B cell (primary cell): ENCODE measurements around the gene PCLO. TPM values are rescaled to one million over a fixed set of nuclear protein-coding genes. Genes with fewer than 3 reads are reported as not detected.

Experiments used
- ATAC-seq: fragments of 200-7000 bp; cut with Tn5 transposase; one replicate; pipeline ENCODE4 v1.10.0; 2021; ENCODE audit warnings: low read depth, mild to moderate bottlenecking, moderate number of reproducible peaks, moderate library complexity
- CTCF ChIA-PET: fragments of 350-600 bp; sonication (Branson Sonifier 250); formaldehyde crosslinking; loops from one replicate; lab custom pipeline; 2021; ENCODE audit warnings: antibody characterized with exemption, inconsistent platforms; lab: Charles Lee
- POLR2A ChIA-PET: fragments of 350-600 bp; sonication (Branson Sonifier 250); formaldehyde crosslinking; loops from one replicate; lab custom pipeline; 2021; ENCODE audit warnings: antibody characterized with exemption; lab: Charles Lee
- DNase-seq: peaks from one replicate; pipeline ENCODE4 v3.0.0; 2013
- H2AFZ ChIP-seq: 2 replicates; pipeline ENCODE4 v1.6.1; 2012; ENCODE audit warnings: mild to moderate bottlenecking, low read depth, low read length; ENCODE audit not compliant: insufficient read depth, poor library complexity, severe bottlenecking
- H3K27ac ChIP-seq, 2 donors: 1 replicate in 1 of 2; 2 replicates in 1 of 2; pipeline ENCODE4 v1.5.1; 2012 to 2013; ENCODE audit warnings: low read length in 2 of 2, mild to moderate bottlenecking in 2 of 2, moderate library complexity in 1 of 2
- H3K27me3 ChIP-seq, 4 experiments: fragments of 200-600 bp in 1 of 4; sonication (generic) in 1 of 4; replicated peaks in 1 of 4; 1 replicate in 2 of 4; 2 replicates in 2 of 4; pipeline versions ENCODE4 v1.6.1 to v1.7.0; 2013 to 2016; ENCODE audit warnings: low read length in 3 of 4, mild to moderate bottlenecking in 2 of 4, mixed read lengths in 1 of 4, moderate library complexity in 1 of 4; ENCODE audit not compliant: insufficient read depth in 4 of 4, control insufficient read depth in 3 of 4; ENCODE audit errors: control extremely low read depth in 1 of 4
- H3K36me3 ChIP-seq, 2 experiments: replicated peaks in 1 of 2; 1 replicate in 1 of 2; 2 replicates in 1 of 2; pipeline versions ENCODE4 v1.6.1 to v1.7.1; 2013; ENCODE audit warnings: low read length in 1 of 2; ENCODE audit not compliant: insufficient read depth in 2 of 2, control insufficient read depth in 1 of 2; ENCODE audit errors: control extremely low read depth in 1 of 2, extremely low read depth in 1 of 2
- H3K4me1 ChIP-seq, 2 donors: fragments of 200-600 bp in 1 of 2; sonication (generic) in 1 of 2; 1 replicate in 1 of 2; 2 replicates in 1 of 2; pipeline versions ENCODE4 v1.5.1 to v1.6.1; 2013 to 2017; ENCODE audit warnings: low read length in 2 of 2; ENCODE audit not compliant: control insufficient read depth in 2 of 2, insufficient read depth in 2 of 2
- H3K4me2 ChIP-seq: replicated peaks from 2 replicates; pipeline ENCODE3; 2012; ENCODE audit warnings: mild to moderate bottlenecking, low read depth, low read length; ENCODE audit not compliant: poor library complexity, severe bottlenecking
- H3K4me3 ChIP-seq, 5 experiments: fragments of 200-600 bp in 1 of 5; sonication (generic) in 1 of 5; 1 replicate in 3 of 5; 2 replicates in 2 of 5; pipeline versions ENCODE4 v1.5.1 to v1.7.0; 2011 to 2016; ENCODE audit warnings: low read length in 4 of 5, mild to moderate bottlenecking in 4 of 5, low read depth in 2 of 5, control low read depth in 1 of 5, moderate library complexity in 1 of 5; ENCODE audit not compliant: insufficient read depth in 1 of 5; ENCODE audit errors: control extremely low read depth in 1 of 5, extremely low read depth in 1 of 5
- H3K79me2 ChIP-seq: fragments of 200-600 bp; sonication (generic); one replicate; pipeline ENCODE4 v1.6.0; 2016; ENCODE audit warnings: low read length; ENCODE audit not compliant: control insufficient read depth, insufficient read depth
- H3K9ac ChIP-seq: fragments of 200-600 bp; sonication (generic); 2 replicates; pipeline ENCODE4 v1.6.1; 2017; ENCODE audit warnings: mild to moderate bottlenecking, low read length, moderate library complexity
- H3K9me3 ChIP-seq, 3 donors: one replicate each; pipeline versions ENCODE4 v1.6.1 to v1.7.1; 2013; ENCODE audit warnings: low read length in 2 of 3; ENCODE audit not compliant: control insufficient read depth in 2 of 3, insufficient read depth in 1 of 3; ENCODE audit errors: control extremely low read depth in 1 of 3
- H4K20me1 ChIP-seq: 2 replicates; pipeline ENCODE4 v1.6.0; 2012; ENCODE audit warnings: mild to moderate bottlenecking, low read length; ENCODE audit not compliant: insufficient read depth, control insufficient read depth, poor library complexity, severe bottlenecking
- H3K27ac Mint-ChIP-seq: one replicate; pipeline ENCODE4 v1.8.0; 2021; ENCODE audit warnings: mixed read lengths
- H3K27me3 Mint-ChIP-seq: one replicate; pipeline ENCODE4 v1.8.0; 2021; ENCODE audit warnings: mixed read lengths
- H3K4me1 Mint-ChIP-seq: one replicate; pipeline ENCODE4 v1.8.0; 2021; ENCODE audit warnings: mixed read lengths
- H3K4me3 Mint-ChIP-seq: one replicate; pipeline ENCODE4 v1.8.0; 2021; ENCODE audit warnings: mixed read lengths
- H3K9me3 Mint-ChIP-seq: one replicate; pipeline ENCODE4 v1.8.0; 2022; ENCODE audit warnings: mixed read lengths; ENCODE audit not compliant: insufficient read depth
- EZH2 ChIP-seq: IDR thresholded peaks from 2 replicates; pipeline ENCODE4 v1.6.1; 2012; ENCODE audit warnings: borderline replicate concordance, low read depth, mild to moderate bottlenecking, moderate library complexity, low read length; ENCODE audit not compliant: insufficient read depth, poor library complexity, severe bottlenecking
- WGBS: methylation state at CpG from one replicate; pipeline ENCODE4 v1.1.5; 2013; ENCODE audit warnings: missing lambda C conversion rate; ENCODE audit not compliant: insufficient coverage; 5-methylcytosine and 5-hydroxymethylcytosine counted together
- intact Hi-C: fragments of 100-400 bp; cut with micrococcal nuclease; formaldehyde crosslinking; loops from one replicate; pipeline ENCODE4 v1.10.0; 2022
- polyA plus RNA-seq: library from polyadenylated mRNA; depleted of rRNA; stranded (reverse); fragments of >200 nt; gene quantifications from 2 replicates; pipeline ENCODE4 v1.2.3, GENCODE V29; 2012
- total RNA-seq, 2 donors: library from RNA; stranded (reverse); fragments of 120-200 nt in 1 of 2; gene quantifications; 1 replicate in 1 of 2; 2 replicates in 1 of 2; pipeline versions ENCODE4 v1.2.3 to v1.2.4, GENCODE V29; 2013 to 2022
- TF ChIP-seq, protein P1 (sequence below): fragments of 200-600 bp; IDR thresholded peaks from one replicate; pipeline ENCODE4 v1.8.0; 2022; ENCODE audit warnings: antibody characterized with exemption, mild to moderate bottlenecking

Gene PCLO
- total and polyA plus RNA-seq, 2 donors (not counting 1 experiment from before 2014, with no cell fraction given): 0.01 to 0.32 TPM

DNA sequence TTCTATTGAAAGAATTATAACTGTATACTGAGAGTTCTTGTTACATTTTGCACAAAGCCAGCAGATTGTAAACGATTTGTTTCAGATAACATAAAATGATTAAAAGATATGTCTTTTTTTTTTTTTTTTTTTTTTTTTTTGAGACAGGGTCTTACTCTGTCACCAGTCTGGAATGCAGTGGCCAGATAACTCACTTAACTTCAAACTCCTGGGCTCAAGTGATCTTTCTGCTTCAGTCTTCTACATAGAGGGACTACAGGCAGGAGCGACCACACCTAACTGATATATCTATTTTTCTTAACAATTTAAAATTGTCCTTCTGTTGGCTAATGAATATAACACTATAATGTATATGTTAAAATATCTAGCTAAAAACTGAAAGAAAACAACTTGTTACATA is 401.9 kb downstream of the PCLO start:
- H2AFZ ChIP-seq: no peak overlapping the region
- H3K27me3 Mint-ChIP-seq: no peaks in the 10 kb centered on the region
- H4K20me1 ChIP-seq: no peaks in the 10 kb centered on the region
- no peak for TF ChIP-seq EZH2
- TF ChIP-seq, protein P1, sequence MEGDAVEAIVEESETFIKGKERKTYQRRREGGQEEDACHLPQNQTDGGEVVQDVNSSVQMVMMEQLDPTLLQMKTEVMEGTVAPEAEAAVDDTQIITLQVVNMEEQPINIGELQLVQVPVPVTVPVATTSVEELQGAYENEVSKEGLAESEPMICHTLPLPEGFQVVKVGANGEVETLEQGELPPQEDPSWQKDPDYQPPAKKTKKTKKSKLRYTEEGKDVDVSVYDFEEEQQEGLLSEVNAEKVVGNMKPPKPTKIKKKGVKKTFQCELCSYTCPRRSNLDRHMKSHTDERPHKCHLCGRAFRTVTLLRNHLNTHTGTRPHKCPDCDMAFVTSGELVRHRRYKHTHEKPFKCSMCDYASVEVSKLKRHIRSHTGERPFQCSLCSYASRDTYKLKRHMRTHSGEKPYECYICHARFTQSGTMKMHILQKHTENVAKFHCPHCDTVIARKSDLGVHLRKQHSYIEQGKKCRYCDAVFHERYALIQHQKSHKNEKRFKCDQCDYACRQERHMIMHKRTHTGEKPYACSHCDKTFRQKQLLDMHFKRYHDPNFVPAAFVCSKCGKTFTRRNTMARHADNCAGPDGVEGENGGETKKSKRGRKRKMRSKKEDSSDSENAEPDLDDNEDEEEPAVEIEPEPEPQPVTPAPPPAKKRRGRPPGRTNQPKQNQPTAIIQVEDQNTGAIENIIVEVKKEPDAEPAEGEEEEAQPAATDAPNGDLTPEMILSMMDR: no peak
- CTCF ChIA-PET: no interaction called here
- H3K9ac ChIP-seq: no peak overlapping the region
- POLR2A ChIA-PET: no interaction called here
- H3K4me3 ChIP-seq: no peak overlapping the region
- no peak overlapping the region for H3K4me2 ChIP-seq
- no peaks in the 10 kb centered on the region for H3K9me3 ChIP-seq
- DNase-seq (no peak), ATAC-seq (no peak)
- H3K27ac Mint-ChIP-seq: no peak overlapping the region
- intact Hi-C loops: no loop called here
- no peak overlapping the region for H3K27ac ChIP-seq
- H3K4me1 Mint-ChIP-seq: no peaks in the 10 kb centered on the region
- H3K36me3 ChIP-seq: no peaks in the 10 kb centered on the region
- no CpG with 5 or more reads among the region's 2 CpGs for WGBS
- H3K9me3 Mint-ChIP-seq: no peaks in the 10 kb centered on the region
- H3K4me3 Mint-ChIP-seq: no peak overlapping the region
- H3K27me3 ChIP-seq: no peaks in the 10 kb centered on the region
- no peaks in the 10 kb centered on the region for H3K4me1 ChIP-seq
- H3K79me2 ChIP-seq: no peaks in the 10 kb centered on the region

DNA sequence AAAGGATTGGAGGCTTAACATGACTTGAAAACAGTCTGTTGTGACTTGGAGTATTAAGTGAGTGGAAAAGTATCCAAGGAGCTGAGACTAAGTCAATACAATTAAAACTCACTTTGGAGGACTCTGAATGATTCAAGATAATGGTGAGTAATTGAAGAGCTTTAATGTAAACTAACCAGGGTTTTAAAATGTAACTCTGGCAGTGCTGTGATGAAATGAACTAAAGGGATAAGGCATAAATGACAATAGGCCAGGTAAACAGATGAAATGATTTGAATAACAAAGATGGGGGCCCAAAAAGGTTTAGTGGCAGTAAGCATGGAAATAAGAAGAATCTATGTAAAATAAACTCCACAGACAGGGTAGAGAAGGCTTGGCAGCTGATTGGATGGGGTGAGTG is 402.6 kb downstream of the PCLO start:
- H4K20me1 ChIP-seq: no peaks in the 10 kb centered on the region
- H3K4me2 ChIP-seq: no peak overlapping the region
- H3K9ac ChIP-seq: no peak overlapping the region
- DNase-seq (no peak), ATAC-seq (no peak)
- H3K4me1 ChIP-seq: no peaks in the 10 kb centered on the region
- ChIA-PET CTCF (no interaction called here), POLR2A (no interaction called here)
- Mint-ChIP-seq H3K4me3 (no peak overlapping the region), H3K4me1 (no peaks in the 10 kb centered on the region), H3K9me3 (no peaks in the 10 kb centered on the region), H3K27me3 (no peaks in the 10 kb centered on the region), H3K27ac (no peak overlapping the region)
- H3K4me3 ChIP-seq: no peak overlapping the region
- TF ChIP-seq, protein P1: no peak
- TF ChIP-seq EZH2: no peak
- no peaks in the 10 kb centered on the region for H3K27me3 ChIP-seq
- H3K36me3 ChIP-seq: no peaks in the 10 kb centered on the region
- no peaks in the 10 kb centered on the region for H3K79me2 ChIP-seq
- H2AFZ ChIP-seq: no peak overlapping the region
- no peaks in the 10 kb centered on the region for H3K9me3 ChIP-seq
- no peak overlapping the region for H3K27ac ChIP-seq
- intact Hi-C loops: no loop called here
